VCaP (cell line): Measurements from ENCODE around the gene COL21A1.

Experiments used
- H3K27ac ChIP-seq: fragments of 450-650 bp; 2 replicates; pipeline ENCODE4 v1.5.1; 2017
- TF ChIP-seq, protein P1 (sequence below): fragments of 450-650 bp; conservative IDR thresholded peaks from 2 replicates; pipeline ENCODE4 v1.5.1; 2017; ENCODE audit warnings: mild to moderate bottlenecking, moderate library complexity

Gene COL21A1

DNA sequence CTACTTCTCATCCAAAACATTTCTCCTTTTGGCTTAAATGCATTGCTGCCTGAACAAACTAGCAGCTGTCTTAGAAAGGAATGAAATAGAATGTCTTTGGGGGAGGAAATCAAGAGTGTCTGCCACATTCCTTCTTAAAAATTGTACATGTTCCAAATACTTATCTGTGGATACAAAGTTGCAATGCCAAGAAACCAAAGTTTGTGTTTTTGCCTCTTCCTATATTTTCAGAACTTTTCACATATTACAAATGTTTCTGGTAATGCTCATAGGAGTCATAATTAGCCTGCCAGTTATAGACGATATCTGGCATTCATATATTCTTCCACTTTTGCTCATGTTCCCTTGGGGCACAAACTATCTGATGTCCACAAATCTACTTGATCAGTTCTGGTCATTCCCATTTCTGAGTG, 206.5 kb downstream of the COL21A1 start:
- H3K27ac ChIP-seq, result no peak overlapping the region

GRCh38 chr6:56040223-56040622, 207.2 kb downstream of the COL21A1 start:
- no peak overlapping the region for H3K27ac ChIP-seq
- TF ChIP-seq, protein P1, sequence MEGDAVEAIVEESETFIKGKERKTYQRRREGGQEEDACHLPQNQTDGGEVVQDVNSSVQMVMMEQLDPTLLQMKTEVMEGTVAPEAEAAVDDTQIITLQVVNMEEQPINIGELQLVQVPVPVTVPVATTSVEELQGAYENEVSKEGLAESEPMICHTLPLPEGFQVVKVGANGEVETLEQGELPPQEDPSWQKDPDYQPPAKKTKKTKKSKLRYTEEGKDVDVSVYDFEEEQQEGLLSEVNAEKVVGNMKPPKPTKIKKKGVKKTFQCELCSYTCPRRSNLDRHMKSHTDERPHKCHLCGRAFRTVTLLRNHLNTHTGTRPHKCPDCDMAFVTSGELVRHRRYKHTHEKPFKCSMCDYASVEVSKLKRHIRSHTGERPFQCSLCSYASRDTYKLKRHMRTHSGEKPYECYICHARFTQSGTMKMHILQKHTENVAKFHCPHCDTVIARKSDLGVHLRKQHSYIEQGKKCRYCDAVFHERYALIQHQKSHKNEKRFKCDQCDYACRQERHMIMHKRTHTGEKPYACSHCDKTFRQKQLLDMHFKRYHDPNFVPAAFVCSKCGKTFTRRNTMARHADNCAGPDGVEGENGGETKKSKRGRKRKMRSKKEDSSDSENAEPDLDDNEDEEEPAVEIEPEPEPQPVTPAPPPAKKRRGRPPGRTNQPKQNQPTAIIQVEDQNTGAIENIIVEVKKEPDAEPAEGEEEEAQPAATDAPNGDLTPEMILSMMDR, result no peak

More for the DNA sequence above, 206.5 kb downstream of the COL21A1 start:
- TF ChIP-seq, protein P1, result no peak

DNA sequence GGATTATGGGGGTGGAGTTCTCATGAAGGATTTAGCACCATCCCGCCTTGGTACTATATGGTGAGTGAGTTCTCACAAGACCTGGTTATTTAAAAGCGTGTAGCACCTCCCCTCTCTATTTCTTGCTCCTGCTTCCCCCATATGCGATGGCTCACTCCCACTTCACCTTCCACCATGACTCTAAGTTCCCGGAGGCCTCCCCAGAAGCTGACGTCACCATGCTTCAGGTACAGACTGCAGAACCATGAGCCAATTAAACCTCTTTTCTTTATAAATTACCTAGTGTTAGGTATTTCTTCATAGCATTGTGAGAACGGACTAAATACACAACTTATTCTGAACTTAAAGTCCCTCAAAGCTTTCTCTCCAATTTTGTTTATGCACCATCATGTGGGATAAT, 208.6 kb downstream of the COL21A1 start:
- TF ChIP-seq, protein P1, result no peak
- H3K27ac ChIP-seq, result no peak overlapping the region

- TF ChIP-seq, protein P1, result no peak
- no peak overlapping the region for H3K27ac ChIP-seq
Measured at GRCh38 chr6:56037601-56038000, 209.8 kb downstream of the COL21A1 start.

- H3K27ac ChIP-seq, result no peak overlapping the region
- TF ChIP-seq, protein P1, result no peak
Measured at GRCh38 chr6:56036916-56037600, 210.3 kb downstream of the COL21A1 start.

- H3K27ac ChIP-seq, result no peak overlapping the region
- TF ChIP-seq, protein P1, result no peak
Measured at GRCh38 chr6:56033401-56033800, 214.0 kb downstream of the COL21A1 start.

DNA sequence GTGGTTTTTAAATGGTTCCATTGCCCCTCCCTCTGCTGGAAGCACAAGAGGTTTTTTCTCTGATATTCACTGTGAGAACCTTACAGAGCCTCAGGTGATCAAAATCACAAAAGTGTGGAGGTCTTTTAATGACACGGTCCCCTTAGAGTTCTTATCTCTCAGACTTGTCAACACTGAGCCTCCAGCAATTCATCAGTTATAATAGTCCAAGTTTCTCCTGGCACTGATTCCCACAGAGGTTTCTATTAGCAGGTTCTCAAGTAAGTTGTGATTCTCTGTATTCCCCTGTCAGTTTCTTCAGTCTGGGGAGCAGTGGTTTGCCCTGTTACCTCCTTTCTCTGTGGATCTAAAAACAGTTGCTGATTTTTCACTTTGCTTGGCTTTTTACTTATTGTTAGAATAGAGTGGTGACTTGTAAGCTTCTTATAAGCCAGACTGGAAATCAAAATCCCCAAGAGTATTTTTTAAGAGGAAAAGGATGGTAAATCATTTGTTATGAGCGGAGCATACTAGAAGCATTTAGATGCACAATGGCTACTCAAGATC, 214.6 kb downstream of the COL21A1 start:
- no peak overlapping the region for H3K27ac ChIP-seq
- TF ChIP-seq, protein P1, result no peak
